ENCODE results near the gene DCTN4. TPM values are rescaled to one million over a fixed set of nuclear protein-coding genes. Genes with fewer than 3 reads are reported as not detected.

The DCTN4 gene
- total and polyA plus RNA-seq, 8 donors: 64.2 to 76.6 (median 69.7) TPM

DNA sequence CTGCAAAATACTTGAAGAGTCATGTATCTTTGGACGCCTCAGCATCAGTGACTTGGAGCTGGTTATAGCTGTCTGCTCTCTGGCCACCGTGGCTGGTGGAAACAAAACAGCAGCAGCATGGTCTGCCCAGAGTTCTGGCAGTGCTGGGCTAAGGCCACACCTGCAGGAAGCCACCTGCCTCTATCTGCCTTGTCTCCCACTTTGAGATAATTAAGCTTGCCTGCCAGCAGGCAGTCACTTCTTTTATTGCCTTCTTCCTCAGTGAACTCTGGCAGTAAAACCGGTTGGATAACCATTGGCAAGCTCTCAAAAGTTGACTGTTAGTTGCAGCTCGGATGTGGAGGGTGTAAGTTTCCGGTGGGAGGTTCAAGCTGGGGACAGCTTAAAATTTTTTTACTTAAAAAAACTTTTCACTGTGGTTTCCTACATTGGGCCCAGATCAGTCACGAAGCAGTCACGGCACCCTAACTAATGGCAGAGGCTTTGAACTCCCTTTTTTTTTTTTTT is 24.7 kb upstream of the DCTN4 start:
- Histone ChIP-seq H3K4me1 (peaks cover 26 to 91% of the 10 kb centered on the region in 2 donors), H3K27ac (peak overlapping the region; percentile 74 to 82), H3K27me3 (no peaks in the 10 kb centered on the region), H3K4me3 (no peak overlapping the region), H3K9me3 (no peaks in the 10 kb centered on the region), H3K36me3 (no peaks in the 10 kb centered on the region)
- peak in 3 of 4 donors; percentile 62 to 93 (median 79) for DNase-seq
- TF ChIP-seq, protein P1, sequence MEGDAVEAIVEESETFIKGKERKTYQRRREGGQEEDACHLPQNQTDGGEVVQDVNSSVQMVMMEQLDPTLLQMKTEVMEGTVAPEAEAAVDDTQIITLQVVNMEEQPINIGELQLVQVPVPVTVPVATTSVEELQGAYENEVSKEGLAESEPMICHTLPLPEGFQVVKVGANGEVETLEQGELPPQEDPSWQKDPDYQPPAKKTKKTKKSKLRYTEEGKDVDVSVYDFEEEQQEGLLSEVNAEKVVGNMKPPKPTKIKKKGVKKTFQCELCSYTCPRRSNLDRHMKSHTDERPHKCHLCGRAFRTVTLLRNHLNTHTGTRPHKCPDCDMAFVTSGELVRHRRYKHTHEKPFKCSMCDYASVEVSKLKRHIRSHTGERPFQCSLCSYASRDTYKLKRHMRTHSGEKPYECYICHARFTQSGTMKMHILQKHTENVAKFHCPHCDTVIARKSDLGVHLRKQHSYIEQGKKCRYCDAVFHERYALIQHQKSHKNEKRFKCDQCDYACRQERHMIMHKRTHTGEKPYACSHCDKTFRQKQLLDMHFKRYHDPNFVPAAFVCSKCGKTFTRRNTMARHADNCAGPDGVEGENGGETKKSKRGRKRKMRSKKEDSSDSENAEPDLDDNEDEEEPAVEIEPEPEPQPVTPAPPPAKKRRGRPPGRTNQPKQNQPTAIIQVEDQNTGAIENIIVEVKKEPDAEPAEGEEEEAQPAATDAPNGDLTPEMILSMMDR (IDR thresholded peaks at IDR 0.05): no peak
- intact Hi-C loops (cut with DNase I): no loop called here
- peak; percentile 43 for ATAC-seq

DNA sequence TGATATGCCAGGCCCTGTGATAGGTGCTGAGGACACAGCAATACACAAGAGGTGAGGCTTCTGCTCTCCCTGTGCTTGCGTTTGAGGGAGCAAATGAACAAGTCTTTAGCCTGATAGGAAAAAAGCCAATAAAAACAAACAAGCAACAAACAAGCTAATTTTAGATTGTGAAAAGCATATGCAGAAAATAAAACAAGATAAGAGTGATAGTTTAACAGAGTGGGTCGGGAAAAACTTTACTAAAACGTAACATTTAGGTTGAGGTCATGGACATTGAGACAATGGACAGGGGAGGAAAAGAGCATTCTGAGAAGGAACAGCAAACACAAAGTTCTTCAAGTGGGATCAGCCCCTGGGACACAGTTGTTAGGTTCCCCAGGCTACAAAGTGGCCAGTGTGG is 24.0 kb upstream of the DCTN4 start:
- DNase-seq (no peak), ATAC-seq (no peak)
- no peaks in the 10 kb centered on the region for H3K9me3 ChIP-seq
- TF ChIP-seq, protein P1 (IDR thresholded peaks at IDR 0.05): no peak
- no peak overlapping the region for H3K4me3 ChIP-seq
- peaks cover 30 to 89% of the 10 kb centered on the region in 2 donors for H3K4me1 ChIP-seq
- H3K36me3 ChIP-seq: no peaks in the 10 kb centered on the region
- peak overlapping the region; percentile 74 to 82 for H3K27ac ChIP-seq
- no peaks in the 10 kb centered on the region for H3K27me3 ChIP-seq
- intact Hi-C loops (cut with DNase I): no loop called here

DNA sequence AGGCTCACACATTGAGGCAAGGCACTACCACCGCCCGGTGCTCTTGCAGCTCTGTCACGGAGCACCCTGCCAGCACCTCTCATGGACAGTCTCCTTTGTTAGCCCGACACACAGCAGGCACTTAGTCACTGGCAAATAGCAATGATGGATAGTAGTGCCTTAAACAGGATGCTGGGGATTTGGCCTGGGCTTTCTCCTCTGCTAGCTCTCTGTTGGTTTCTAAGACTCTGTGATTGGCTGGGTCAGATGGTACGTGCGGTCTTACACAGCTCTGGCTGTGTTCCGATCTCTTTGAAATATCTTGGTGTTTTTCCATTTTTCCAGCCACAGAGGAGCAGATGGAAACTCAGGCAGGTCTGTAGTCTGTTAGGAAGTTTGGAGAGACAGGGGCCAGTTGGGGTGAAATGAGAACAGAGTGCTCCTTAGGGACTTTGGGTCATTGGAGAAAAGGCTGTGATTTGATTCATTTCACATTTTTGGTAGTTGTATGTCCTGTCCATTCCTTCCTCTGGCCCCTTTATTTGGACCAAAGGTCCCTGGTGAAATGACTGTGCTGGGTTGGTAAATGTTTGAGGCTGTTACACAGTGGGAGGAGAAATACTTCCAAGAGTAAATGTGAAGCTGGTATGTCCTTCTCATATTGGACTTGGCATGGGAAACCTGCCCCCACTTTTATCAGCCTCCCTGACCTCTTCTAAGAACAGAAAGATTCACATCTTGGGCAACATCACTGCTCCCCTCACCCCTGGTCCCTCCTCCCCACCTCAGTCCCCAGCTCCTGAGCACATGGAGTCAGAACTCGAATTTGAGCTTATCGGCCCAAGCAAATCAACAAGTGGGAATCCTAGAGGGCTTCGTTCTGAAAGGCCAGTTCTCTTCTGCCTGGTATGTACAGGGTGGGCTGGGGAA is 23.1 kb upstream of the DCTN4 start:
- H3K27ac ChIP-seq: peak overlapping the region; percentile 74 to 82
- H3K36me3 ChIP-seq: no peaks in the 10 kb centered on the region
- DNase-seq (peak in 1 of 4 donors; percentile 35), ATAC-seq (no peak)
- no peaks in the 10 kb centered on the region for H3K27me3 ChIP-seq
- TF ChIP-seq, protein P1 (IDR thresholded peaks at IDR 0.05): no peak
- no peaks in the 10 kb centered on the region for H3K9me3 ChIP-seq
- H3K4me3 ChIP-seq: no peak overlapping the region
- intact Hi-C loops (cut with DNase I): no loop called here
- H3K4me1 ChIP-seq: peaks cover 31 to 84% of the 10 kb centered on the region in 2 donors

DNA sequence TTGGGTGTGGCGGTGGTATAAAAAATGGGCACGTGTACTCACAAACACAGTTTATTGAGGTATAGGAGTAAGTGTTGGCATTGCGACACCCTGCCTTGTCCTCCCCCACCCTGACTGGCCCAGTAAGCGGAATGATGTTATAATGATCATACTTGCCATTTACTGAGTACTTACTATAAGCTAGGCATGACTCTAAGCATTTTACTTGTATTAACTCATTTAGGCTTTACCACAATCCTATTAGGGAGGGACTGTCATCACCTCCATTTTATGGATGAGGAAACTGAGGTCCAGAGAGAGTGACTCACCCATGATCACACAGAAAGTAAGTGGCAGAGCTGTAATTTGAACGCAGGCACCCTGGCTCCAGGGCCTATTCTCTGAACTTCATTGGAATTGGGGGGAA is 22.0 kb upstream of the DCTN4 start:
- peaks cover 31 to 76% of the 10 kb centered on the region in 2 donors for H3K4me1 ChIP-seq
- H3K27ac ChIP-seq: peak overlapping the region; percentile 74 to 82
- no peak for ATAC-seq
- no peaks in the 10 kb centered on the region for H3K9me3 ChIP-seq
- TF ChIP-seq, protein P1 (IDR thresholded peaks at IDR 0.05): no peak
- intact Hi-C loops (cut with DNase I): no loop called here
- H3K36me3 ChIP-seq: no peaks in the 10 kb centered on the region
- no peak for DNase-seq
- peak overlapping the region in 1 of 2 donors; percentile 59 for H3K4me3 ChIP-seq
- no peaks in the 10 kb centered on the region for H3K27me3 ChIP-seq

DNA sequence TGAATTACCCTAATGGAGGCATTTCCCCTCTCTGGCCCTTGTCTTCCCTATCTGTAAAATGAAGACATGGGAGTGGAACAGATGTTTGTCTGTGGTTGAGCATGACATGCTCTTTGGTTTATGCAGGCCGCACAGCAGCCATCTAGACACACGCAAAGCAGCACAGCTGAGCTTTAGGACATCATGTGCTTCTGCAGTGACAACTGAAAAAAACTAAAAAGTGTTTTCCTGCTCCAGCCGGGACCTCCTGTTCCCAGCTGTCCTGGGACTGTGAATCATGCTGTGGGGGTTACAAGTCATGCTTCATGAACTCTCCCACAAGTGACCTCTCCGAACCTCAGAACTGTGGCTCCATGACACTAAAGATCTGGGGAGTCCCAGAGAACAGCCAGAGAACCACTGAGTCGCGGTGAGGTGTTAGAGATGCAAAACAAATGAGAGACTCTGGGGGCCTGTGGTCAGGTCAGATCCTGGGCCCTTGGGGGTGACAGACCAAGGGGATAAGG is 21.4 kb upstream of the DCTN4 start:
- no peak for DNase-seq
- Histone ChIP-seq H3K4me1 (peaks cover 31 to 70% of the 10 kb centered on the region in 2 donors), H3K9me3 (no peaks in the 10 kb centered on the region), H3K27ac (peak overlapping the region; percentile 74 to 82), H3K27me3 (no peaks in the 10 kb centered on the region), H3K4me3 (peak overlapping the region in 1 of 2 donors; percentile 59), H3K36me3 (no peaks in the 10 kb centered on the region)
- TF ChIP-seq, protein P1 (IDR thresholded peaks at IDR 0.05): no peak
- intact Hi-C loops (cut with DNase I): no loop called here
- no peak for ATAC-seq

Data from left lung (tissue), 10 donors.